Astrocyte of the cerebellum (primary cell): Measurements from ENCODE around the gene KAT2B.

ENCODE experiments used
- DNase-seq: peaks from one replicate; pipeline ENCODE4 v3.0.0-alpha.2; 2011; ENCODE audit warnings: low read depth
- H3K4me3 ChIP-seq: 2 replicates; pipeline ENCODE4 v1.5.1; 2011; ENCODE audit warnings: mild to moderate bottlenecking, low read depth, low read length, moderate library complexity
- in situ Hi-C: cut with HindIII; loops from 2 replicates; pipeline ENCODE4 v1.10.0; 2017; ENCODE audit warnings: low sequenced_read_pairs
- TF ChIP-seq, protein P1 (sequence below): IDR thresholded peaks from 2 replicates; pipeline ENCODE4 v1.5.1; 2012; ENCODE audit warnings: low read length, low read depth, moderate library complexity, mild to moderate bottlenecking; ENCODE audit errors: missing control alignments

The KAT2B gene

GRCh38 chr3:20077068-20077467, 36.8 kb downstream of the KAT2B start:
- H3K4me3 ChIP-seq: no peak overlapping the region
- in situ Hi-C loops: no loop called here
- TF ChIP-seq, protein P1, sequence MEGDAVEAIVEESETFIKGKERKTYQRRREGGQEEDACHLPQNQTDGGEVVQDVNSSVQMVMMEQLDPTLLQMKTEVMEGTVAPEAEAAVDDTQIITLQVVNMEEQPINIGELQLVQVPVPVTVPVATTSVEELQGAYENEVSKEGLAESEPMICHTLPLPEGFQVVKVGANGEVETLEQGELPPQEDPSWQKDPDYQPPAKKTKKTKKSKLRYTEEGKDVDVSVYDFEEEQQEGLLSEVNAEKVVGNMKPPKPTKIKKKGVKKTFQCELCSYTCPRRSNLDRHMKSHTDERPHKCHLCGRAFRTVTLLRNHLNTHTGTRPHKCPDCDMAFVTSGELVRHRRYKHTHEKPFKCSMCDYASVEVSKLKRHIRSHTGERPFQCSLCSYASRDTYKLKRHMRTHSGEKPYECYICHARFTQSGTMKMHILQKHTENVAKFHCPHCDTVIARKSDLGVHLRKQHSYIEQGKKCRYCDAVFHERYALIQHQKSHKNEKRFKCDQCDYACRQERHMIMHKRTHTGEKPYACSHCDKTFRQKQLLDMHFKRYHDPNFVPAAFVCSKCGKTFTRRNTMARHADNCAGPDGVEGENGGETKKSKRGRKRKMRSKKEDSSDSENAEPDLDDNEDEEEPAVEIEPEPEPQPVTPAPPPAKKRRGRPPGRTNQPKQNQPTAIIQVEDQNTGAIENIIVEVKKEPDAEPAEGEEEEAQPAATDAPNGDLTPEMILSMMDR: no peak
- DNase-seq: no peak

DNA sequence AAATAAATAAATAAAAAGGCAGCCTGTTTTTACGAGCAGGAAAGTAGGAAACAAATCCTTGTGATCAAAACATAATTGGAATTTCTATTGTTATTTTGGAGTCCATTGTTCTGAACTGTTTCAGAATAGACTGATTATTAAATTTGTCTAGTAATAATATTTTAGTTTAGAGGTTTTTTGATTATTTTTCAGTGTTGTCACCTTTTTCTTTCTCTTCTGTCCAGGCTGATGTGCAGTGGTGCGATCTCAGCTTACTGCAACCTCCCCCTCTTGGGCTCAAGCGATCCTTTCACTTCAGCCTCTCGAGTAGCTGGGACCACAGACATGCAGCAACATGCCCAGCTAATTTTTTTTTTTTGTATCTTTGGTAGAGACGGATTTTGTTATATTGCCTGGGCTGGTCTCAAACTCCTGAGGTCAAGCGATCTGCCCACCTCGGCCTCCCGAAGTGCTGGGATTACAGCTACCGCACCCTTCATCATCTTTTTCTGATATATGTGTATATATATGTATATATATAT, 38.0 kb downstream of the KAT2B start:
- in situ Hi-C loops: no loop called here
- TF ChIP-seq, protein P1: no peak
- no peak for DNase-seq
- no peak overlapping the region for H3K4me3 ChIP-seq

- no peak for DNase-seq
- in situ Hi-C loops: no loop called here
- H3K4me3 ChIP-seq: no peak overlapping the region
- TF ChIP-seq, protein P1: no peak
Measured at GRCh38 chr3:20079621-20080020, 39.4 kb downstream of the KAT2B start.

GRCh38 chr3:20080956-20081554, 40.8 kb downstream of the KAT2B start:
- in situ Hi-C loops: no loop called here
- DNase-seq: no peak
- TF ChIP-seq, protein P1: no peak
- H3K4me3 ChIP-seq: no peak overlapping the region

DNA sequence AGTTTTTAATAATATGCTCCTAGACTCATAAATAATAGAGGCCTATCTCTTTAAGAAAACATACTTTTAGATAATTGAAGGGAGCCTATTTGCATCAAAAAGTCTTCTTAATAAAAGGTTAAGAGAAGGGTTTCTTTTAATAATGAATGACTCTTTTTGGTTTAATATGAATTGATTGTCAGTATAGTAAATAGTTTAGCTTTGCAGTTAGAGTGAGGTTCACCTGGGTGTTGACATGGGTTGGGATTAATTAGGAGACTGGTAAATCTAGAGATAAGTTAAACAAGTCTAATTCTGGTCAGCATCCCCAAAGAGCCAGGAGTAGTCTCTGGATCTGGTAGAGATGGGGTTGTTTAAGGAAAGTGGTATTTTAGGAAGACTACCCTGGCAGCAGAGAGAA, 43.0 kb downstream of the KAT2B start:
- H3K4me3 ChIP-seq: no peak overlapping the region
- in situ Hi-C loops: no loop called here
- DNase-seq: no peak
- TF ChIP-seq, protein P1: no peak

GRCh38 chr3:20083953-20084352, 43.7 kb downstream of the KAT2B start:
- H3K4me3 ChIP-seq: no peak overlapping the region
- DNase-seq: no peak
- TF ChIP-seq, protein P1: no peak
- in situ Hi-C loops: no loop called here
